GM23338 (cell line): ENCODE data around the gene DTNBP1.

Experiments
- CREB1 ChIP-seq: fragments of 250-450 bp; sonication (Bioruptor Pico); IDR thresholded peaks from 2 replicates; pipeline ENCODE4 v1.5.0; 2020; ENCODE audit warnings: low read depth, mild to moderate bottlenecking, moderate library complexity
- CTCF ChIP-seq, 2 experiments: fragments of 200-600 bp in 1 of 2; sonication (generic) in 1 of 2; conservative IDR thresholded peaks; 2 replicates each; pipeline versions ENCODE4 v1.5.1 to v1.6.1; 2016 to 2017; ENCODE audit warnings: antibody characterized with exemption in 2 of 2, low read depth in 2 of 2, mild to moderate bottlenecking in 2 of 2, moderate library complexity in 1 of 2
- ETS1 ChIP-seq: IDR thresholded peaks from 2 replicates; pipeline ENCODE4 v1.6.1; 2016; ENCODE audit warnings: antibody characterized with exemption
- EZH2 ChIP-seq: fragments of 200-600 bp; sonication (generic); IDR thresholded peaks from one replicate; pipeline ENCODE4 v1.8.0; 2017; ENCODE audit warnings: antibody characterized with exemption, mild to moderate bottlenecking, low read depth; ENCODE audit not compliant: unreplicated experiment
- EZH2phosphoT487 ChIP-seq: fragments of 200-600 bp; sonication (generic); IDR thresholded peaks from one replicate; pipeline ENCODE4 v1.8.1; 2018; ENCODE audit warnings: antibody characterized with exemption; ENCODE audit not compliant: unreplicated experiment
- POLR2AphosphoS5 ChIP-seq: IDR thresholded peaks from 2 replicates; pipeline ENCODE4 v1.6.1; 2016; ENCODE audit warnings: antibody characterized with exemption, low read depth
- REST ChIP-seq: IDR thresholded peaks from one replicate; pipeline ENCODE4 v1.6.1; 2018; ENCODE audit warnings: antibody characterized with exemption; ENCODE audit not compliant: unreplicated experiment
- ZNF114 ChIP-seq: fragments of 250-450 bp; sonication (Bioruptor Pico); IDR thresholded peaks from 2 replicates; pipeline ENCODE4 v1.5.0; 2020; ENCODE audit warnings: mild to moderate bottlenecking, moderate library complexity
- ZNF331 ChIP-seq: fragments of 250-450 bp; sonication (Bioruptor Pico); IDR thresholded peaks from 2 replicates; pipeline ENCODE4 v1.5.0; 2020; ENCODE audit warnings: low read depth, mild to moderate bottlenecking, moderate library complexity

- TF ChIP-seq CTCF (conservative IDR thresholded peaks at IDR 0.05; ENCODE audit: low read depth in 2 of 2) = no peak
- no peak for TF ChIP-seq EZH2phosphoT487
- no peak for TF ChIP-seq POLR2AphosphoS5
- no peak for TF ChIP-seq REST
- no peak for TF ChIP-seq EZH2
- TF ChIP-seq ETS1 = no peak
- TF ChIP-seq CREB1 (CRISPR knock-in tag) = no peak
- no peak for TF ChIP-seq ZNF114 (CRISPR knock-in tag)
- no peak for TF ChIP-seq ZNF331 (CRISPR knock-in tag)
Observed at GRCh38 chr6:15480525-15480924, 182.3 kb downstream of the DTNBP1 start.
